Tibial nerve (tissue), 4 donors: ENCODE results near the gene SYT1. TPM values are rescaled to one million over a fixed set of nuclear protein-coding genes. Genes with fewer than 3 reads are reported as not detected.

ENCODE experiments used
- DNase-seq, 2 donors: peaks; one replicate each; pipeline ENCODE4 v3.0.0-alpha.2; 2019; ENCODE audit warnings: low spot score in 2 of 2
- H3K27ac ChIP-seq, 4 donors: fragments of 200-600 bp; sonication (generic) in 3 of 4; one replicate each; pipeline ENCODE4 v1.5.1; 2017 to 2019; ENCODE audit warnings: mild to moderate bottlenecking in 1 of 4
- H3K27me3 ChIP-seq, 2 donors: fragments of 200-600 bp; sonication (generic) in 1 of 2; one replicate each; pipeline versions ENCODE4 v1.5.1 to v1.6.0; 2017 to 2019
- H3K36me3 ChIP-seq, 3 donors: fragments of 200-600 bp; sonication (generic); one replicate each; pipeline ENCODE4 v1.5.1; 2018 to 2019
- H3K4me1 ChIP-seq, 4 donors: fragments of 200-600 bp; sonication (generic) in 3 of 4; one replicate each; pipeline ENCODE4 v1.5.1; 2017 to 2019
- H3K4me3 ChIP-seq, 4 donors: fragments of 200-600 bp; sonication (generic) in 3 of 4; one replicate each; pipeline ENCODE4 v1.5.1; 2017 to 2019; ENCODE audit warnings: mild to moderate bottlenecking in 1 of 4, moderate library complexity in 1 of 4
- H3K9me3 ChIP-seq, 4 donors: fragments of 200-600 bp; sonication (generic) in 3 of 4; one replicate each; pipeline ENCODE4 v1.5.1; 2017 to 2019
- CTCF ChIP-seq, 5 experiments: fragments of 200-600 bp in 3 of 5; fragments of 450-650 bp in 2 of 5; sonication (generic) in 3 of 5; IDR thresholded peaks; one replicate each; pipeline ENCODE4 v1.5.1; 2016 to 2019; ENCODE audit warnings: antibody characterized with exemption in 5 of 5, mild to moderate bottlenecking in 3 of 5, moderate library complexity in 2 of 5
- EP300 ChIP-seq, 2 donors: sonication (generic); formaldehyde crosslinking; IDR thresholded peaks; one replicate each; pipeline ENCODE4 v1.6.1; 2017; ENCODE audit warnings: antibody characterized with exemption in 2 of 2, mild to moderate bottlenecking in 1 of 2
- POLR2A ChIP-seq, 2 donors: fragments of 450-650 bp; IDR thresholded peaks; one replicate each; pipeline ENCODE4 v1.6.1; 2017; ENCODE audit warnings: antibody characterized with exemption in 2 of 2, mild to moderate bottlenecking in 2 of 2, moderate library complexity in 2 of 2
- WGBS, 2 donors: methylation state at CpG; one replicate each; pipeline ENCODE4 v1.1.5; 2018; 5-methylcytosine and 5-hydroxymethylcytosine counted together
- total RNA-seq, 4 donors: library from RNA; depleted of rRNA; stranded (reverse); fragments of >200 nt; gene quantifications; one replicate each; pipeline ENCODE4 v1.1.0, GENCODE V29; 2016

The SYT1 gene
- total RNA-seq, 4 donors from 2014 or later = 1.8 to 10.3 (median 4.7) TPM

DNA sequence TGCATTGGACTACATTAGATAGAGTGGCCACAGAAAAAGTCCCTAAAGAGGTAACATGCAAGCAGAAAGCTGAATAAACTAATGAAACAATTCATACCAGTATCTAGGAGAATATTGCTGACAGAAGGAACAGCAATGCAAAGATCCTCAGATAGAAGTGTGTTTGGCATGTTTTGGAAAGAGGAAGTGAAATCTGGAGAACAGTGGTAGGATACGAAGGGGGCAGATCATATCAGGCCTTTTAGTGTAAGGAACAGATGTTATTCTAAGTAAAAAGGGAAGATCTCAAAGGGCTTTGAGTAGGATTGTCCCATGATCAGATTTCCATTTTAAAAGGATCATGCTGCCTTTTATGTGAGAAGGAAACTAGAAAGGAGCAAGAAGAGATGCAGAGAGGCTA, 483.3 kb downstream of the SYT1 start:
- Histone ChIP-seq H3K9me3 (no peaks in the 10 kb centered on the region), H3K4me1 (no peaks in the 10 kb centered on the region), H3K27ac (no peak overlapping the region), H3K27me3 (no peaks in the 10 kb centered on the region), H3K4me3 (no peak overlapping the region), H3K36me3 (no peaks in the 10 kb centered on the region)
- no peak for TF ChIP-seq POLR2A (IDR thresholded peaks at IDR 0.05)
- TF ChIP-seq CTCF (IDR thresholded peaks at IDR 0.05) = no peak
- TF ChIP-seq EP300 (IDR thresholded peaks at IDR 0.05) = no peak
- DNase-seq = no peak
- 58 to 72% methylated on average over 1 of the region's 1 CpG for WGBS, 2 donors

GRCh38 chr12:79351251-79351650, 486.7 kb downstream of the SYT1 start:
- no peak for DNase-seq
- 57 to 66% methylated on average over 3 of the region's 3 CpGs for WGBS, 2 donors
- no peak for TF ChIP-seq EP300 (IDR thresholded peaks at IDR 0.05)
- TF ChIP-seq POLR2A (IDR thresholded peaks at IDR 0.05) = no peak
- TF ChIP-seq CTCF (IDR thresholded peaks at IDR 0.05) = no peak
- Histone ChIP-seq H3K27me3 (no peaks in the 10 kb centered on the region), H3K4me3 (no peak overlapping the region), H3K4me1 (no peaks in the 10 kb centered on the region), H3K27ac (no peak overlapping the region), H3K9me3 (no peaks in the 10 kb centered on the region), H3K36me3 (no peaks in the 10 kb centered on the region)

GRCh38 chr12:79356216-79356615, 491.6 kb downstream of the SYT1 start:
- no peak overlapping the region for H3K4me3 ChIP-seq
- no peak for DNase-seq
- H3K9me3 ChIP-seq = no peaks in the 10 kb centered on the region
- WGBS, 2 donors = 88 to 89% methylated on average over 1 of the region's 1 CpG
- TF ChIP-seq CTCF (IDR thresholded peaks at IDR 0.05) (no peak), POLR2A (IDR thresholded peaks at IDR 0.05) (no peak), EP300 (IDR thresholded peaks at IDR 0.05) (no peak)
- no peak overlapping the region for H3K27ac ChIP-seq
- H3K36me3 ChIP-seq = no peaks in the 10 kb centered on the region
- H3K4me1 ChIP-seq = no peaks in the 10 kb centered on the region
- no peaks in the 10 kb centered on the region for H3K27me3 ChIP-seq

DNA sequence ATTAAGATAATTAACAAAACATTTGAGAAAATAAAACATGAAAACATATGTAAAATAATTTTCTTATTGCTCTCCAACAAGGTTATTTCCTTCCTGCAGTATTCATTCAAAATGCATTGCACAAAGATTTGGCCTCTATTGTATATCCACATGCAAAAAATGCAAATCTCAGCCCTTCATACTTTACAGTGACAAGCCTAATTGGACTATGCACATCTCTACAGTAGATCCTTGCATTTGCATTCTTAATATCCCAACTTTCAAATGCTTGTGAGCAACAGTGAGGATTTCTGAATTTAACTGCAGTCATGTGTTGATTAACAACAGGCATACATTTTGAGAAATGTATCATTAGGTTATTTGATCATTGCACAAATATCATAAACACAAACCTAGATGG, 492.5 kb downstream of the SYT1 start:
- Histone ChIP-seq H3K27ac (no peak overlapping the region), H3K27me3 (no peaks in the 10 kb centered on the region), H3K36me3 (no peaks in the 10 kb centered on the region), H3K9me3 (no peaks in the 10 kb centered on the region), H3K4me1 (no peaks in the 10 kb centered on the region), H3K4me3 (no peak overlapping the region)
- no peak for TF ChIP-seq EP300 (IDR thresholded peaks at IDR 0.05)
- DNase-seq = no peak

DNA sequence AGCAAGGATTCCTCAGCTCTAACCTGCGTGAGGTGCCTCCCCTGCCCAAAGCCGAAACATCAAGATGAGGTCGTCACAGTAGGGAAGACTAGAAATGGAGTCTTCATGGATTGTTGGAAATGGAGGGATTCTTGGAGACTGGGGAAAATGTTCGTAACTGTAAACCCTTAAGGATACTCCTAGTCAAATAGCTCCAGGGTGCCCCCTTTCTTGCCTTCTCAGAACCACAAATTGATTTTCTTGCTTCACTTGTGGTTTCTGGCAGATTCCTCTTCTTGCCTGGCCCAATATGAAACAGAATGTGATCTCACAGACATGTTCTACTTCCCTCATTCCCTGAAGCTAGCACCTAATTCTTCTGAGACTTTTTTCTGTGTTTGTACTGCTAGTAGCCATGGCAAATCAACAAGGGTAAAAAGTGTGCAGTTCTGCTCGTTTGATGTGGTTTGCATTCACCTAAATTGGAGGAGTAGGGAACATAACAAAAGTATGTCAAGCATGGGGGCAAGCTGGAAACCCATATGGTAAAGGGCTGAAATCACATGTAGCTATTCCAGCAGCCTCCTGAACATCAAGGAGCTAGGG, 494.2 kb downstream of the SYT1 start:
- Histone ChIP-seq H3K9me3 (no peaks in the 10 kb centered on the region), H3K36me3 (no peaks in the 10 kb centered on the region), H3K27ac (no peak overlapping the region), H3K4me3 (no peak overlapping the region), H3K4me1 (no peaks in the 10 kb centered on the region), H3K27me3 (no peaks in the 10 kb centered on the region)
- no peak for DNase-seq
- WGBS, 2 donors = 89 to 90% methylated on average over 5 of the region's 5 CpGs
- TF ChIP-seq CTCF (IDR thresholded peaks at IDR 0.05) (no peak), POLR2A (IDR thresholded peaks at IDR 0.05) (no peak), EP300 (IDR thresholded peaks at IDR 0.05) (no peak)

GRCh38 chr12:79360286-79360685, 495.7 kb downstream of the SYT1 start:
- DNase-seq = no peak
- Histone ChIP-seq H3K4me1 (no peaks in the 10 kb centered on the region), H3K27me3 (no peaks in the 10 kb centered on the region), H3K4me3 (no peak overlapping the region), H3K36me3 (no peaks in the 10 kb centered on the region), H3K9me3 (no peaks in the 10 kb centered on the region), H3K27ac (no peak overlapping the region)
- no peak for TF ChIP-seq CTCF (IDR thresholded peaks at IDR 0.05)
- TF ChIP-seq EP300 (IDR thresholded peaks at IDR 0.05) = no peak
- TF ChIP-seq POLR2A (IDR thresholded peaks at IDR 0.05) = no peak
- WGBS, 2 donors = 63 to 74% methylated on average over 1 of the region's 1 CpG
